GM21447 (cell line): ENCODE measurements around the gene FNDC8.
"Not testable (repeated sequence)": the region's sequence is repeated elsewhere in the genome, so short reads cannot be mapped to it uniquely, and the experiment has no call there.

ENCODE experiments used
- ATAC-seq: cut with Tn5 transposase; IDR thresholded peaks from one replicate; pipeline ENCODE4 v1.9.1; 2021; ENCODE audit not compliant: unreplicated experiment

FNDC8 gene

DNA sequence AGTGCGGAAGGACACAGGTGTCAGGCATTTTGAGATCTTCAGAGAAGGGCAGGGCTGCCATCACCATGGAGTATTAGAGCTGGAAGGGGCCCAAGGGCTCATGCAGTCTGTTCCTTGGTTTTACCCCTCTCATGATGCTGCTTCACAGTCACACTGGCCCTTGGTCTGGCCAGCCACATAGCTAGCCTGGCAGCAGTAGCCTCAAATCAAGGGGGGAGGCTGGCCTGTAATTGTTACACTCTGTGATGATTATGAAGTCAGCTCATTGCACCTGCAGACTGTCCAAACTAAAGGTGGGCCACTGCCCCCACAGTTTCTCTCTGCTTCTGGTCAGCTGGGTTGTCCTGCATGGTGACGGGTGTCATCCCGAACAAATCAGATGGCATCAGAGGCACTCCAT lies at the start of gene FNDC8:
Gene FNDC8 (plus strand): TSS at position 301 of the 400 bp plus-strand sequence. CDS start 79 bp downstream, at position 380.
- ATAC-seq = no peak

DNA sequence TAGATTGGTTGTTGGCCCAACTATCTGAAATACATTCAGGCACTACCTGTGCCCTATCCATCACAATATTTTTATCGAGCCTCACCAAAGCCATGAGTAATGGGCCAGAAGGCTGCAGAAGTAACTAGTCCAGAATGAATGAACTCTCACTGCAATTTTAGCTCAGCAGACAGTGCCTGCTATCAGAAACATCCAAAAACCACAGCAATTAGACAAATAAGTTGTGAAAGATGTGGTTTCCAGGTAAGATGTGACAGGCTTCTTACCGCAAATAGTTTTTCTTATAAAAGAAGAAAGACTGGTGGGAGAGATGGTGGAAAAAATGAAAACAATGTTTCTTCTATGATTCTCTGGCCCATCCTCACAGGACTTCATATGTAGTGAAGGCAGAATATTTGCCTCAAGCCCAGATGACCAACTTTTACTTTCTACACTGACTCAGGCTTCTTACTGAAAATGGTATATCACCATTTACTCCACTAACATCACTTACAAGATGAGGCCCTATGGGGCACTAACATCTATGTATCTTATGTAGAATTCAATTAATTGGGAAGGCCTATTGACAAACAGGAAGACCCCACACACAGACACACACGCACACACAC lies 48.1 kb upstream of the FNDC8 start:
- ATAC-seq = no peak

DNA sequence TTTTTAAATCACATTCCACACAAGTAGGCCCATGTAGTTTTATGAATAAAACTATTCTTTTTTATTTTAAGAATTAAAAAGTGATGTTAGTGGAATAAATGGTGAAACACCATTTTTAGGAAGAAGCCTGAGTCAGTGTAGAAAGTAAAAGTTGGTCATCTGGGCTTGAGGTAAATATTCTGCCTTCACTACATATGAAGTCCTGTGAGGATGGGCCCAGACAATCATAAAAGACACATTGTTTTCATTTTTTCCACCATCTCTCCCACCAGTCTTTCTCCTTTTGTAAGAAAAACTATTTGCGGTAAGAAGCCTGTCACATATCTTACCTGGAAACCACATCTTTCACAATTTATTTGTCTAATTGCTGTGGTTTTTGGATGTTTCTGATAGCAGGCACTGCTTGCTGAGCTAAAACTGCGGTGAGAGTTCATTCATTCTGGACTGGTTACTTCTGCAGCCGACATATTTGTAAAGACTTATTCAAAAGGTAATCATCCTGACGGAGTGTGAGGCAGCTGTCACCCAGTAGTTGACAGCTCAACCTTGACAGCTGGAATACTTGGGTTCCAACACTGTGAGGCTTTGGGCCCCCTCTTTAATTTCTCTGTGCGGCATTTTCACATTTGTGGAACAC lies 47.3 kb upstream of the FNDC8 start:
- ATAC-seq = no peak

DNA sequence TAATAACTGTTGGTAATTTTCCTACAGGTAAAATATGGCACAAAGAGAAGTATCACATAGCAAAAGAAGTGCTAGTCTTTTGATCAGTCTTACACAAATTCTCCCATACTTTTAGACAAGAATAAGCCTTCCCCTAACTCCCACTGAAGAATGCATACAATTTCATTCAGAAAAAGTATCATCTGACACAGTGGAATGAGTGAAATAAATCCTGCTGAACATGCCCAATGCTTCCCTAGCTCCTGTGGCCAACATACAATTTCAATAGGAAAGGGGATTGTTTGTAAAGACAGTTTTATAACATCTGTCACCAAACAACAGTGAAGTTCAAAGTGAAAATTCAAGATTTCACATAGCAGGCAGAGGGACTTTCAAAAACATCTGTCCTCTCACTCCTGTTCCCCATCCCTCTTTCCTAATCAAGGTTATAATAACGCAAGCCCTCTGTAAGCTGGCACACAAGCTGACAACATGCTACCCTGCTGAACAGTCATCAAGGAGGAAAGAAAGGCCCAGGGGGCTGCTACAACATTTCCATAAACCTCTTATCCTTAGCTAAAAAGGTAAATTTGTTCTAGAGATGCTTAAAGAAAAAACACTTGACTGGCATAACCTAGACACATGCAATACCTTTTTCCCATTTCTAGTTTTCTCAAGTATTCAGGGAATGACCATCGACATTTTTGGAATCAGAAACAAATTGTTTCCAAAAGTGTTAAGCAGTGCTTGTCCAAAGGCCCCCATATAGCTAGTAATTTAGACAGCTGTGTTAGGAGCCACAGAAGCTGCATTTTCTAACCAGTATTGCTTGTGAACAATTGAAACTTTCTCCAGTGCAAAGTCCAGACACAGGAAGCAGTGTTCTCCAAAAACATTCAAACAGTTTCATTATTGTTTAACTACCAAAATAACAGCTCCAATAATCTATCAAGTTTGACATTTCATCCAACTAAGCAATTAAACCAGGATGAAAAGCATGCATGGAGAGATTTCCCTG lies 46.4 kb upstream of the FNDC8 start:
- no peak for ATAC-seq

DNA sequence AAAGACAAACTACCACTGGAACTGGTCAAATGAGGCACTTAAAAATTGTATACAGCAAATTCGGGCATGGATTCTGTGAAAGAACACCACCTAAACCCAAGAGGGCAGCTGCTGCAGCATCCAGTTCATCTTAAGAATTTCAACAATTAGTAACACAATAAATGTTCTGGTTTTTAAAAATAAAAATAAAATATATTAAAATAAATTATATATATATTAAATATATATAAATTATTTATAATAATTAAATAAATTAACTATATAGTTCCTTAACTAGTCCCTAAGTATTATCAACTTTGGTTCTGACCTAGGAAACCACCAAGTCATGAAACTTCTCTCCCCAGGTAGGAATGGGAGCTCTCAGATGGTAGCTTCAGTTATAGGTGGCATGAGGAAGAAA lies 44.5 kb upstream of the FNDC8 start:
- no peak for ATAC-seq

DNA sequence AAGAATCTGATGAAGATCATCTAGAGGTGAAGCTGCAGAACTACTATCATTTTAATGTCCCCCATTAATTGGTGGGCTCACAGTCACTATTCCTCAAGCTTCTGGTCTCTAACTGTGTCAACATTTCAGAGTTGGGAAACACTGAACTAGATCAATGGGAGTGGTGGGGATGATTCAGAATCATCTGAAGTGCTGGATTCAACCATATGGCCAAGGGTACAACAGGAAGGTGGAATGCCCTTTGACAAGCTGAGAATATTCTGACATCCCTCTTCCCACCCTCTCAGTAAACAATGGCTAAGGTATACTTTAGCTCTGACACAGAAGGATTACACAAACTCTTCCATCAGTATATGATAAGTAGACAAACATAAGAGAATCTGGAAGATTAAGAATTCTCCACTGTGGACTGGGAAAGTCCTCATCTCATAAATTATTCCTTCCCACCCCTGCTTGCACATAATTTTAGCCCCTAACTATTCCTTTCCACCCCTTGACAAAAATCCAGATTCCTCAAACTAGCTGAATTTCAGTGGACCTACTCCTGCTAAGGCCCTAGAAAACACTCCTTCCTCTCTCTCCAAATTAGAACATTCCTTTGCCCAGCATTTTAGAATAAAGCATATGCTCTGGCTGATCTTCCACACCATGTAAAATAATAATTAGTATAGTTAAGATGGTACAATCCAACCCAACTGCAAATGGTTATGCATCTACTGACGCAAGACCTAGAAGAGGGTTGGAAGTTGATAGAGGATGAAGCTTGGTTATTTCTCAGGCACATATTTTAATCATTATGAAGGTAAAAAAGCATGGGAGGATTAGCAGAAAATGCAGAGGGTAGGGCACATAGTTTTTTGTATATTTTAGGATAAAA lies 41.6 kb upstream of the FNDC8 start:
- ATAC-seq = no peak

DNA sequence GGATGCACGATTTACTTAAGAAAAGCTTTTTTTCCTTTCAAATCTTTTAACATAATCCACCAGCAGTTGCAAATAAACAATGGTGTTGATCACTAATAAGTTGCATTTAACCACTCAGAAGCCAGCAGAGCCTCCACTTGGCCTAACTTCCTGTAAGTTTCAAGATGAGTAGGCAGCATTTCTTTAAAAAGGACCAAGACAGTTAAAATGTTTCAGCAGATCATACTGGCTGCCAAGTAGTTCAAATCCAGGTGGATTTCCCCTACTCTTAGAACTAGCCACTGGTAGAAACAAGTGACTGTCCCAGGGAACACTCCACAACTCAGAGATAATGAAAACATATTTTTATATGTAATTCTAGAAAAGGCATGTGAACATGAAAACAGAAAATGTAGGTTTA lies 40.9 kb upstream of the FNDC8 start:
- ATAC-seq = no peak

DNA sequence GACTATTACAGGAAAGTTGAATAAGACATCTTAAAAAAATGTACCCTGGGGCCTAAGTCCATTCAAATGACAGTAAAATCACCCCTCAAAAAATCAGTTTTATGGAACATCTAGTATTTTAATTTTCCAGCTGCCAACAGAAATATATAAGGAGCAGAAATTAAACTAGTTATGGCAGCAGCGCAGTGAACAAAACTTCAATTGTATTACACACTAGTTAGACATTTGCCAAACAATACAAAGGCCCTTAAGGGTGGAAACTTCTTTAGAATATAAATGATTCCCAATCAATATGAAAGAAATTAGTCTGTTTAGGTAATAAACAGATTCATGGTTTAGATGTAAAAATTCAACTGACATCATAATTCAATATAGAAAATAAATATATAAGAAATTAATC lies 39.8 kb upstream of the FNDC8 start:
- no peak for ATAC-seq

DNA sequence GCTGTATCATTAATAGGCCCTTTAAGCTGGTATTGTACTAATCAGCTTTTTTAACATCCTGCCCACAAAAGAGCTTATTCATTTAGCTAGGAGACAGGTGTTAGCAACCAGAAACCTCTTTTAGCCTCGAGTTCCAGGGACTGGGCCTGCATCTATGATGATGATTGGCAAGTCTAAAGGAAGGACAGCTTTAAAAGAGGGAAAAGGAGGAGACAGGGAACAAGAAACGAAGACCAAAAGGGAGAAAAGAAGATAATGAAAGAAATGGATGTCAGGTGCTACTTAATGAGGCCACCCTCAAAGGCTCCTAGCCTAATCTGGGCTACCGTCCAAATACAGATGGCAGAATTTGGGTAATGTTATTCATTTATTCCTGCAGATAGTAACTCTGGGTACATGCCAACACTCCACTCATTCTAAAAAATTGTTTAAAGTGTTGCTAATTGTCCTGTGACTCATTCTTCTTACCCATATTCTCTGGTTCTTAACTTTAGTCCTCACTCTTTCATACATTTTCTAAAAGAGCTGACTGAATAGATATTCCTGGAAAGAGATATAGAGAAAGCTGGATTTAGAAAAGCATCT lies 39.2 kb upstream of the FNDC8 start:
- no peak for ATAC-seq

DNA sequence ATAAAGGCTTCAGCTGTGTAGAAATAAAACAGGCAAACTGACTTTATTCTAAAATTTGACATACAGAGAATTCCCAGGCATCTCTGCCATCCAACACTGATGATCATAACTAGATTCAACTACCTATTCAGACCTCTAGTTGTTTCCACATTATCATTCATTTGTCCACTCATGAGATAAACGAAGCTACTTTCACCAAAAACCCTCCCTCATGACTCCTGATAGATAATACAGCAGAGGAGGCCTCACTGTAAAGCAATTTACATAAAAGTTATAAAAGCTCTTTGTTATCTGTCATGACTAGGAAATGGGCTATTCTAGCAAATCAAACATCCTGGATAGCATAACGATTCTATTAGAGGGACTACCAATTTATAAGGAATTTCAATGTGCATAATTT lies 38.3 kb upstream of the FNDC8 start:
- no peak for ATAC-seq

DNA sequence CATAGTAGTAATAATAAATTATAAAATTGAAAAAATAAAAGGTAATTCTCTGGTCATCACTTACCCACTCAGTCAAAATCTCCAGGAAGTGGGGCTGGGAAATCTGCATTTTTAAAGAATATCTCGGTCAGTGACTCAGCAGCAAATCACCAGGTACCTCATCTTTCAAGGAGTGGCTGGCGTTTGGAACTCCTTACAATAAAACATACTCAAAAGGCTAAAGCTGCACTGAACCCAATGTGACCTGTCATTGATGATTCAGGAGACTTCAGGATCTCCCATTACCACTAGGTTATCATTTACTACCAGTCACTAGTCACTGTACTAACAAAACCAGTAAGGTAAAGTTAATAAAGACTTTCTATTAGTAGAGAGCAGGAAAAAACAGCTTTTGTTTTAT lies 36.4 kb upstream of the FNDC8 start:
- no peak for ATAC-seq

DNA sequence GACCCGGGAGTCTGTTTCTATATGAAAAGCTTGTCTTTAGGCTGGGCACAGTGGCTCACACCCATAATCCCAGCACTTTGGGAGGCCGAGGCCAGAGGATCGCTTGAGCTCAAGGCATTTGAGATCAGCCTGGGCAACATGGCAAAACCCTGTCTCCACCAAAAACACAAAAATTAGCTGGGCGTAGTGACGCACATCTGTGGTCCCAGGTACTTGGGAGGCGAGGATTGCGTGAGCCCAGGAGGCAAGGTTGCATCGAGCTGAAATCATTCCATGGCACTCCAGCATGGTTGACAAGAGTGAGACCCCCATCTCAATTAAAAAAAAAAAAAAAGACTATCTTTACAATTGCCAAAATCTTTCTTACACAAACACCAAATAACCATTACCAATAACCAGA lies 35.3 kb upstream of the FNDC8 start:
- ATAC-seq = no peak

DNA sequence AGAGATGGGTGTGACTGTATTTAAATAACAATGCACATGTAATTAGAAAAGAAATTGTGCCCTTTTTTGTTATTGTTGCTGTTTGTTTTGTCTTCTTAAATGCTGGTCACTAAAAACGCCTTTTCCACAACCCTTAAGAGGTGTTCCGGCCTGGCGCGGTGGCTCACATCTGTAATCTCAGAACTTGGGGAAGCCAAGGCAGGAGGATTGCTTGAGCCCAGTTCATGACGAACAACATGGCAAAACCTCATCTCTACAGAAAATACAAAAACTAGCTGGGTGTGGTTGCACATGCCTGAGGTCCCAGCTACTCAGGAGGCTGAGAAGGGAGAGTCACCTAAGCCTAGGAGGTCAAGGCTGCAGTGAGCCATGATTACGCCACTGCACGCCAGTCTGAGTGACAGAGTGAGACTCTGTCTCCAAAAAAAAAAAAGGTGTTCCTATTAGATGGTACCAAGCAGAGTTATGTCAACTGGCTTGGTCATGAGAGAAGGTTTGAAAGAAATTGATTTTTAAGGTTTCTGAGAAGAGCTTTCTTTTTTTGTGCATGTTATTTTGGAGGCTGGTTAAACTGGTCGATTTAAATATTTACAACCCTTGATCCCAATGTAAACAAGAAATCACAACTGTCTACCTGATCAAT lies 34.4 kb upstream of the FNDC8 start:
- no peak for ATAC-seq

DNA sequence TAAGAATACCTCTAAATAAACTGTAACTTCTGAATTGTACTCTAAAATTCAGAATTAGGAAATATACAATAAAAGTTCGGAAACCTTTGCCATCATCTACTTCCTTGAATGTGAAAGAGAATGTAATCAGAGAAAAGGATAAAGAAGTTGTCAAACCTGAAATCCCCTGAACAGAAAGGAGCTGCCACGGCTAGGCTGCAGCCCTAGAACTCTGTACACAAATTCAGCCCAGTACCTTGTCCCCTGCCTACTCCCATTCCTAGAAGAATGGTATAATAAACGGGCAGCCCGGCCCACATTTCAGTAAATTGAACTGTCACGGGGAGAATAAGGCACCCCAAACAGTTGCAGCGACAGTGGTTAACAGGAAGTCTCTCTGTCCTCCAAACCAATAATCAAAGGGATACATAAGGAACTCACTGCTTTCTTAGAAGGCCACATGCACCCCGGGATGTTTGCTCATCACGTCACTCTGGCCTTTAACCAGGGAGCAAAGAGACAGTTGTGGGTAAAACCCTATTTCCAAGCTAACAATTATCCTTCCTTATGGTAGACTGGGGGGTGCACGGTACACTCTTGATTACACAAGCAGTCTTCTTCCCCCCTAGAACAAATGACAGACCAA lies 33.6 kb upstream of the FNDC8 start:
- ATAC-seq = no peak

DNA sequence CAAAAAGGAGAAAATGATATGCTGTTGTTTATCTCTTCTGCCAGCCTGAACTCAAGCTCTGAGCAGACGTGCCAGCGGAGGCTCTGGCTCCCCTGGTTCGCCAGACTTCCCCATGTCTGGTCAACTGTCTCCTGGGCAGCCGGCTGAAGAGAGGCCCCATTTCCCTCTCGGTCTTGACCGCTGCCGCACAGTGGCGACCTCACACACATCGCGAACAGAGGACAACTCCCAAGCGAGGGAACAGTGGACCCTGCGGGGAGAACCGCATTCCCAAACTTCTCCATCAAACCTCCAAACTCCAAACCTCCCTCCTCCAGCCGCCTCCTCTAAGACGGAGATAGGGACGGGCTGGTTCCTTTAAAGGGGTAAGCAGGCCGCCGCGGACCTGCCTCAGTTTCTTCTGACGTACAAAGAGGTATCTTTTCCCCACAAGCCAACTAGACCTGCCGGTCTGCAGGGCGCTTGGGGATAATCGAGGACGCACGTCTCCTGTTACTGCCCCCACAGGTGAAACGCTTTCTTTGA lies 33.0 kb upstream of the FNDC8 start:
- ATAC-seq = peak; percentile 17

DNA sequence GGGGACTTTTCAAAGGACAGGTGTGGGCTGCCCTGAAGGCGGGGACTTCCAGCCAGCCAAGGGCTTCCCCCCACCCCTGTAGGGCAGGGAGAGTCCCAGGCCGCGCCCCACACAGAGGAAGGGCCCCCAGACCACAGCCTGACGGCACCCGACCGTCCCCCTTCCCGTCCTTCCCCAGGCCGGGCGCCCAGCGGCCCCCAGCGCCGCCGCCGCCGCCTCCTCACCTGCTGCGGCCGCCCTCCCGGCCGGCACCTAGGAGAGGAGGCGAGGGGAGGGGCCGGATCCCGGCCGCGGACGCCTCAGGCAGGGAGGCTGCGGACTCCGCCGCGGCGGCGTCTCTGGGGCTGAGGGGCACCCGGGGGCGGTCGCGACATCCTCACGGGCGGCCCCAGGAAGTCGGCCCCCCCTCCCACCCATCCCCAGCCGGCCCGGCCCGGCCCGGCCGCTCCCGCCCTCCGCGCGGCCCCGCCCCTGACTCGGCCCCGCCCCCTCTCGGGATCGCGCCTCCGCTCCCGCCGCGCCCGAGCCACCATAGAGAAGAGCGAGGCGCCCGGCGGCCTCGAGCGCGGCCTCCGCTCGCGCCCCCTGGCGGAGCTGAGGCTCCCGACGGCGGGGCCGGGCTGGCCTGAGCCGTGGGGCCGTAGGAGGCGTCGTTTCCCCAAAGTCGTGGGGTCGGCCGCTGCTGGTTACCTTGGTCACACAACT lies 32.4 kb upstream of the FNDC8 start:
- peak; percentile 62 for ATAC-seq

DNA sequence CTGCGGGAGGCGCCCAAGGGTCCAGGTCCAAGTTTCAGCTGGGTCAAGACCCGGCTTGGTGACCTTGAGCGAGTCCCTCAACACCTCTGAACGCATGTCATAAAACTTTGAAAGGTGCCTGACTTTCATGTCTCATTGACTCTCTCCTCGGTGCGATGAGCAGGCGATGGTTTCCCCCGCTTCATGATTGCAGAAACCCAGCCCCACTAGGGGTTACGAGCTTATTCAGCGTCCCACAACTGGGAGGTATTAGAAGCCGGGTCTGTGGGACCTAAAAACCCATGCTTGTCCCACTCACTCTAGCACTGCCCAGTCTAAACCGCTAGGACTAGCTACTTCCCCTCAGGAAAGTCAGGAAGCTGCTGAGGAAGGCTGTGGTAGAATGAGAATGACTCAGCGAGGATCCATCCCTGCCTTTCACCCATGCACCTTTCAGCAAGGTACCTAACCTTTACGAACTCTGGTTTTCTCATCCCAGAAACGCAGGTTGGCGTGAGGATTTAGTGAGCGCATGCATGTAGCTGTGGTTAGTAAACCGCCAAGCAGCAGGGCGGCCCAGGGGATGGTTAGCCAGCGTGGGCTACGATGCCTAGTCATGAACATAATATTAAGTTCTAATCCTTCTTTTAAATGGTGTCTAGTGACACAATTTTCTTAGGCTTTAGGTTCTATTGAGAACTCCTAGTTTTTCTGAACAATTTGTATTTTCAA lies 31.7 kb upstream of the FNDC8 start:
- peak; percentile 11 for ATAC-seq

DNA sequence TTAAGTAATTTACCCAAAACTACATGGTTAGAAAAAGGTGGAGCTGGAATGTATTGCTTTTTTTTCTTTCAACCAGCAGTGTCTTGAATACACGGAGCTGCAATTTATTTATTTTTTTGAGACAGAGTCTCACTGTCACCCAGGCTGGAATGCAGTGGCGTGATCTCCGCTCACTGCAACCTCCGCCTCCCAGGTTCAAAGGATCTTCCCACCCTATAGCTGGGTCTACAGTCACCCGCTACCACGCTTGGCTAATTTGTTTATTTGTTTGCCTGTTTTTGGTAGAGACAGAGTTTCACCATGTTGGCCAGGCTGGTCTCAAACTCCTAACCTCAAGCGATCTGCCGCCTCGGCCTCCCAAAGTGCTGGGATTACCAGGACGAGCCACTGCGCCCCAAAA lies 30.7 kb upstream of the FNDC8 start:
- not testable (repeated sequence) for ATAC-seq
